SK-N-SH treated with all-trans-retinoic acid at 6 μM for 48 hours (cell line): Measurements from ENCODE around the gene SYNE3.

Experiments
- ATAC-seq: fragments of 200-7000 bp; cut with Tn5 transposase; 3 replicates; pipeline ENCODE4 v1.9.1; 2020; ENCODE audit warnings: mild to moderate bottlenecking, moderate library complexity
- ARNTL ChIP-seq: fragments of 450-650 bp; formaldehyde crosslinking; IDR thresholded peaks from 2 replicates; pipeline ENCODE4 v1.5.0; 2020; ENCODE audit warnings: low read depth, mild to moderate bottlenecking, moderate library complexity, borderline replicate concordance
- BACH2 ChIP-seq: fragments of 250-450 bp; sonication (Bioruptor Pico); IDR thresholded peaks from 2 replicates; pipeline ENCODE4 v1.9.0; 2021; ENCODE audit warnings: mild to moderate bottlenecking, borderline replicate concordance
- CREB5 ChIP-seq: fragments of 250-450 bp; sonication (Bioruptor Pico); IDR thresholded peaks from 2 replicates; pipeline ENCODE4 v1.5.1; 2020; ENCODE audit warnings: low read depth, mild to moderate bottlenecking, moderate library complexity
- CSDC2 ChIP-seq: fragments of 250-450 bp; sonication (Bioruptor Pico); IDR thresholded peaks from 2 replicates; pipeline ENCODE4 v1.5.0; 2020; ENCODE audit warnings: mild to moderate bottlenecking, moderate library complexity
- CSRNP3 ChIP-seq: fragments of 250-450 bp; sonication (Bioruptor Pico); IDR thresholded peaks from 2 replicates; pipeline ENCODE4 v1.5.1; 2021; ENCODE audit warnings: mild to moderate bottlenecking, moderate library complexity
- ESRRG ChIP-seq: fragments of 250-450 bp; sonication (Bioruptor Pico); IDR thresholded peaks from 2 replicates; pipeline ENCODE4 v1.6.1; 2021; ENCODE audit warnings: mild to moderate bottlenecking
- GLIS3 ChIP-seq: fragments of 250-450 bp; sonication (Bioruptor Pico); IDR thresholded peaks from 2 replicates; pipeline ENCODE4 v1.5.0; 2020; ENCODE audit warnings: mild to moderate bottlenecking, moderate library complexity
- ISL1 ChIP-seq: fragments of 250-450 bp; sonication (Bioruptor Pico); IDR thresholded peaks from 2 replicates; pipeline ENCODE4 v2.1.2; 2022; ENCODE audit warnings: mild to moderate bottlenecking, moderate library complexity
- OSR1 ChIP-seq: fragments of 250-450 bp; sonication (Bioruptor Pico); IDR thresholded peaks from 2 replicates; pipeline ENCODE4 v1.8.0; 2022; ENCODE audit warnings: moderate library complexity, mild to moderate bottlenecking, inconsistent platforms
- PATZ1 ChIP-seq: fragments of 250-450 bp; sonication (Bioruptor Pico); IDR thresholded peaks from 2 replicates; pipeline ENCODE4 v1.8.0; 2020; ENCODE audit warnings: mild to moderate bottlenecking, moderate library complexity, borderline replicate concordance
- POU6F1 ChIP-seq: fragments of 250-450 bp; sonication (Bioruptor Pico); IDR thresholded peaks from 2 replicates; pipeline ENCODE4 v1.8.0; 2021; ENCODE audit warnings: low read depth, mild to moderate bottlenecking, moderate library complexity, borderline replicate concordance
- PPARA ChIP-seq: fragments of 250-450 bp; sonication (Bioruptor Pico); IDR thresholded peaks from 2 replicates; pipeline ENCODE4 v1.5.0; 2020; ENCODE audit warnings: mild to moderate bottlenecking, borderline replicate concordance
- RARB ChIP-seq: fragments of 250-450 bp; sonication (Bioruptor Pico); IDR thresholded peaks from 2 replicates; pipeline ENCODE4 v1.8.0; 2021; ENCODE audit warnings: mild to moderate bottlenecking, moderate library complexity
- SNAI2 ChIP-seq: fragments of 250-450 bp; sonication (Bioruptor Pico); IDR thresholded peaks from 2 replicates; pipeline ENCODE4 v1.5.0; 2020; ENCODE audit warnings: mild to moderate bottlenecking, moderate library complexity
- TCF4 ChIP-seq: fragments of 250-450 bp; sonication (Bioruptor Pico); IDR thresholded peaks from 2 replicates; pipeline ENCODE4 v1.8.0; 2021; ENCODE audit warnings: mild to moderate bottlenecking, moderate library complexity, borderline replicate concordance
- TOX ChIP-seq: fragments of 250-450 bp; sonication (Bioruptor Pico); IDR thresholded peaks from 2 replicates; pipeline ENCODE4 v1.8.0; 2021; ENCODE audit warnings: mild to moderate bottlenecking, moderate library complexity, borderline replicate concordance
- TSHZ2 ChIP-seq: fragments of 250-450 bp; sonication (Bioruptor Pico); IDR thresholded peaks from 2 replicates; pipeline ENCODE4 v1.5.0; 2020; ENCODE audit warnings: mild to moderate bottlenecking, moderate library complexity
- ZC3H10 ChIP-seq: fragments of 250-450 bp; sonication (Bioruptor Pico); IDR thresholded peaks from 2 replicates; pipeline ENCODE4 v1.5.1; 2021; ENCODE audit warnings: mild to moderate bottlenecking, moderate library complexity
- ZFP3 ChIP-seq: fragments of 250-450 bp; sonication (Bioruptor Pico); IDR thresholded peaks from 2 replicates; pipeline ENCODE4 v1.5.0; 2020; ENCODE audit warnings: mild to moderate bottlenecking, moderate library complexity
- ZFP30 ChIP-seq: fragments of 450-650 bp; formaldehyde crosslinking; IDR thresholded peaks from 2 replicates; pipeline ENCODE4 v1.5.0; 2022; ENCODE audit warnings: mild to moderate bottlenecking, moderate library complexity
- ZNF565 ChIP-seq: fragments of 450-650 bp; formaldehyde crosslinking; conservative IDR thresholded peaks from 2 replicates; pipeline ENCODE4 v1.5.0; 2020; ENCODE audit warnings: low read depth, mild to moderate bottlenecking, moderate library complexity
- ZNF70 ChIP-seq: fragments of 450-650 bp; formaldehyde crosslinking; IDR thresholded peaks from 2 replicates; pipeline ENCODE4 v1.5.0; 2020; ENCODE audit warnings: mild to moderate bottlenecking, moderate library complexity
- ZNF8 ChIP-seq: fragments of 450-650 bp; formaldehyde crosslinking; IDR thresholded peaks from 2 replicates; pipeline ENCODE4 v1.5.0; 2020; ENCODE audit warnings: mild to moderate bottlenecking, moderate library complexity

The SYNE3 gene

GRCh38 chr14:95508377-95508776 lies 8.1 kb downstream of the SYNE3 start:
- no peak for ATAC-seq
- TF ChIP-seq CREB5 (CRISPR knock-in tag): no peak
- no peak for TF ChIP-seq ISL1 (CRISPR knock-in tag)
- no peak for TF ChIP-seq ZFP30
- TF ChIP-seq RARB (CRISPR knock-in tag): no peak
- no peak for TF ChIP-seq CSDC2
- TF ChIP-seq POU6F1 (CRISPR knock-in tag): no peak
- TF ChIP-seq ESRRG: no peak
- TF ChIP-seq BACH2 (CRISPR knock-in tag): no peak
- TF ChIP-seq ZNF70 (CRISPR knock-in tag): no peak
- no peak for TF ChIP-seq ARNTL
- TF ChIP-seq GLIS3 (CRISPR knock-in tag): no peak
- TF ChIP-seq SNAI2 (CRISPR knock-in tag): no peak
- TF ChIP-seq ZFP3 (CRISPR knock-in tag): no peak
- TF ChIP-seq ZNF8: no peak
- TF ChIP-seq TSHZ2 (CRISPR knock-in tag): no peak
- TF ChIP-seq CSRNP3 (CRISPR knock-in tag): no peak
- TF ChIP-seq PATZ1: no peak
- no peak for TF ChIP-seq OSR1 (CRISPR knock-in tag)
- TF ChIP-seq ZC3H10 (CRISPR knock-in tag): no peak
- no peak for TF ChIP-seq TOX (CRISPR knock-in tag)

GRCh38 chr14:95507701-95508103 lies 8.7 kb downstream of the SYNE3 start:
- peak; percentile 94 for ATAC-seq
- TF ChIP-seq CSRNP3 (CRISPR knock-in tag): no peak
- TF ChIP-seq RARB (CRISPR knock-in tag): no peak
- TF ChIP-seq ZFP30: no peak
- no peak for TF ChIP-seq BACH2 (CRISPR knock-in tag)
- no peak for TF ChIP-seq TSHZ2 (CRISPR knock-in tag)
- no peak for TF ChIP-seq ZFP3 (CRISPR knock-in tag)
- no peak for TF ChIP-seq OSR1 (CRISPR knock-in tag)
- no peak for TF ChIP-seq TCF4
- TF ChIP-seq GLIS3 (CRISPR knock-in tag): no peak
- no peak for TF ChIP-seq TOX (CRISPR knock-in tag)
- TF ChIP-seq ZNF565: no peak
- TF ChIP-seq ZNF70 (CRISPR knock-in tag): no peak
- no peak for TF ChIP-seq ESRRG
- TF ChIP-seq ISL1 (CRISPR knock-in tag): no peak
- TF ChIP-seq PPARA (CRISPR knock-in tag): no peak
- TF ChIP-seq CSDC2: no peak
- no peak for TF ChIP-seq CREB5 (CRISPR knock-in tag)
- no peak for TF ChIP-seq ARNTL
